ENCODE data around the gene SNCB.

SNCB gene

DNA sequence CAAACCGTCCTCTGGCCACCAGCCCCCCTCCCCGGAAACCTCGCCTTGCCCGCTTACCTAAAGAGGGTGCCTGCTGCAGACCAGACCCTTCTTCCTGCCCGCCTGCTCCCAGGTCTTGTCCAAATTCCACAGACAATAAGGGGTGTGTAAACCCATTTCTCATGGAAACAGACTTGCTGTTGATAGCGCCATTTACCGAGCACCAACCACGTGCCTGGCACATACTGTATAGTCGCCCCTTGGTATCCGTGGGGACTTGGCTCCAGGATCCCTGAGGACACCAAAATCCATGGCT, 56.1 kb downstream of the SNCB start:
- no peak for DNase-seq (ENCODE audit: insufficient read length)
- TF ChIP-seq TAF1 (IDR thresholded peaks at IDR 0.05; ENCODE audit: borderline replicate concordance, low read depth, low read length): no peak
- TF ChIP-seq POLR2A (IDR thresholded peaks at IDR 0.05; ENCODE audit: low read depth, low read length): no peak
- no peak for TF ChIP-seq POLR2AphosphoS5 (IDR thresholded peaks at IDR 0.05; ENCODE audit: low read depth, low read length)
- no peak for FAIRE-seq

DNA sequence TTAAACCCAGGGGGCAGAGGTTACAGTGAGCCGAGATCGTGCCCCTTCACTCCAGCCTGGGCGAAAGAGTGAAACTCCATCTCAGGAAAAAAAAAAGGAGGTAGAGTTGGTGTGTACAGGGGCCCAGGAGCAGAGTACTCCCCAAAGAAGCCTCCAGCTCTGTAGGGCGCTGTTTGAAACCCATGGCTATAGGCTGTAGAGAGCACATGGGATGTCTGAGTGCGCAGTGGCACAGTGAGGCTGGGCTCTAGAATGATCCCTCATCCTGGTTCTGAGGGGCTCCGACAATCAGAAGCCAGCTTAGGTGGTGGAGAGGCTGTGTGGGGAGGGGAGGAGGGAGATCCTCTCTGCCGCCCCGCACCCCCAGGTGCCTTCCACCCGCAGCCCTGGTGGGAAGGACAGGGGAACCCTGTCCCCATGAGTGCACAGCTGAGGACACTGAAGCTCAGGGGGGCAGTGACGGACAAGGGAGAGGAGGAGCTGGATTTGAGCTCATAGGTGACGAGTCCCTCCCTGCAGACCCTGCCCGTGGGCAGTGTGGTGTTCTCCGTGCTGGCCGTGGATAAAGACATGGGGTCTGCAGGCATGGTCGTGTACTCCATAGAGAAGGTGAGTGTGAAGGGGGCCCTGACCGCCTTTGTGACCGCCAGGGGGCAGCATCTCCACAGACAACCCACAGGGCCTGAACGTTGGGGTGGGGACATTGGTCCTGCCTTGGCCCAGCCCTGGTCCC, 56.6 kb downstream of the SNCB start:
- FAIRE-seq (peak; percentile 77), DNase-seq (ENCODE audit: insufficient read length) (peak; percentile 87)
- TF ChIP-seq TAF1 (IDR thresholded peaks at IDR 0.05; ENCODE audit: borderline replicate concordance, low read depth, low read length) (no peak), POLR2AphosphoS5 (IDR thresholded peaks at IDR 0.05; ENCODE audit: low read depth, low read length) (no peak), POLR2A (IDR thresholded peaks at IDR 0.05; ENCODE audit: low read depth, low read length) (no peak)
